CD4-positive, alpha-beta T cell (primary cell): ENCODE measurements around the gene ZNRF1. TPM values are rescaled to one million over a fixed set of nuclear protein-coding genes. Genes with fewer than 3 reads are reported as not detected.

Experiments used
- ATAC-seq: fragments of 200-7000 bp; cut with Tn5 transposase; one replicate; pipeline ENCODE4 v1.10.0; 2022; ENCODE audit warnings: mild to moderate bottlenecking; ENCODE audit not compliant: poor library complexity
- CTCF ChIA-PET: fragments of 350-600 bp; sonication (Branson Sonifier 250); formaldehyde crosslinking; loops from one replicate; lab custom pipeline; 2021; ENCODE audit warnings: antibody characterized with exemption, inconsistent platforms; lab: Charles Lee
- POLR2A ChIA-PET: fragments of 350-600 bp; sonication (Branson Sonifier 250); formaldehyde crosslinking; loops from one replicate; lab custom pipeline; 2021; ENCODE audit warnings: antibody characterized with exemption, inconsistent platforms; lab: Charles Lee
- DNase-seq, 14 experiments: peaks; one replicate each; pipeline ENCODE4 v3.0.0-alpha.2; 2013 to 2020; ENCODE audit warnings: mixed read lengths in 2 of 14
- H3K27ac ChIP-seq, 2 donors: one replicate each; pipeline versions ENCODE4 v1.5.1 to v1.7.0; 2013; ENCODE audit warnings: low read length in 2 of 2, low read depth in 1 of 2, mild to moderate bottlenecking in 1 of 2
- H3K27me3 ChIP-seq, 2 experiments: 1 replicate in 1 of 2; 2 replicates in 1 of 2; pipeline versions ENCODE4 v1.6.1 to v1.7.0; 2013; ENCODE audit warnings: low read length in 2 of 2, control low read depth in 1 of 2, mild to moderate bottlenecking in 1 of 2, moderate library complexity in 1 of 2; ENCODE audit not compliant: insufficient read depth in 2 of 2, control insufficient read depth in 1 of 2
- H3K36me3 ChIP-seq: one replicate; pipeline ENCODE4 v1.6.1; 2013; ENCODE audit warnings: low read length, control low read depth; ENCODE audit not compliant: insufficient read depth
- H3K4me1 ChIP-seq: one replicate; pipeline ENCODE4 v1.6.1; 2013; ENCODE audit warnings: low read length, control low read depth; ENCODE audit not compliant: insufficient read depth
- H3K4me3 ChIP-seq: one replicate; pipeline ENCODE4 v1.5.1; 2013; ENCODE audit warnings: mild to moderate bottlenecking, low read length, moderate library complexity
- H3K9me3 ChIP-seq, 2 experiments: 1 replicate in 1 of 2; 2 replicates in 1 of 2; pipeline versions ENCODE4 v1.6.1 to v1.7.0; 2013; ENCODE audit warnings: low read length in 2 of 2, mild to moderate bottlenecking in 2 of 2, control low read depth in 1 of 2, moderate library complexity in 1 of 2; ENCODE audit not compliant: control insufficient read depth in 1 of 2, insufficient read depth in 1 of 2
- H3K27ac Mint-ChIP-seq: one replicate; pipeline ENCODE4 v1.8.0; 2020; ENCODE audit warnings: mixed read lengths
- H3K27me3 Mint-ChIP-seq: one replicate; pipeline ENCODE4 v1.8.0; 2021; ENCODE audit warnings: mixed read lengths
- H3K36me3 Mint-ChIP-seq: one replicate; pipeline ENCODE4 v1.8.0; 2021; ENCODE audit warnings: low read depth, mixed read lengths
- H3K4me1 Mint-ChIP-seq: one replicate; pipeline ENCODE4 v1.8.0; 2021; ENCODE audit warnings: low read depth, mixed read lengths
- H3K4me3 Mint-ChIP-seq: one replicate; pipeline ENCODE4 v1.8.0; 2020; ENCODE audit warnings: mild to moderate bottlenecking, mixed read lengths
- H3K9me3 Mint-ChIP-seq: one replicate; pipeline ENCODE4 v1.8.0; 2020; ENCODE audit warnings: mixed read lengths
- intact Hi-C, 2 experiments: fragments of 100-400 bp; cut with DNase I in 1 of 2; cut with micrococcal nuclease in 1 of 2; formaldehyde crosslinking; loops; one replicate each; pipeline versions ENCODE4 v1.15.1 to v1.9.0; 2023 to 2025; cut with DNase I, micrococcal nuclease
- total RNA-seq, 174 experiments: library from RNA in 2 of 174; stranded (reverse) in 2 of 174; gene quantifications; one replicate each; pipeline ENCODE4 v1.2.3 and lab custom pipeline; 2021 to 2026
- TF ChIP-seq, protein P1 (sequence below): fragments of 200-600 bp; IDR thresholded peaks from one replicate; pipeline ENCODE4 v1.8.0; 2022; ENCODE audit warnings: antibody characterized with exemption, mild to moderate bottlenecking

ZNRF1 gene
- total RNA-seq, 2 experiments from 2014 or later: 2.8 to 4.0 TPM

DNA sequence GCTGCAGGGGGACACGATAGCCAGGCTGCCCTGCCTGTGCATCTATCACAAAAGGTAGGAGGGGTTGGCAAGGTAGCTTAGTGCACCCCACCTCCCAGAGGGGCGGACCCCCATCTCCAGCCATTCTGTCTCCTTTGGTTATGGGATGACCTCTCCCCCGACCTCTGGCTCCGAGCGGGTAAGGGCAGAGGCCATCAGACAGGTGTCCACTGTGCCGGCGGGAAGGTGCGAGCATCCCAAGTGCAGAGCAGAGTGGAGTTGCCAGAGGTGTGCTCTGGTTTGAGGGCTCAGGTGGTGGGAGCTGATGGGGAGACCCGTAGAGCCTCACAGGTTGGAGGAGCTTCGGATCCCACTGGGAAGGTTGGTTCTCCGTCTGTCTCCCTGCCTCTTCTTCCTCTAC, 106.0 kb downstream of the ZNRF1 start:
- Histone ChIP-seq H3K4me3 (no peak overlapping the region), H3K36me3 (no peaks in the 10 kb centered on the region), H3K9me3 (no peaks in the 10 kb centered on the region), H3K4me1 (peaks cover 62% of the 10 kb centered on the region), H3K27me3 (no peaks in the 10 kb centered on the region), H3K27ac (no peak overlapping the region)
- DNase-seq: no peak
- Mint-ChIP-seq H3K9me3 (no peaks in the 10 kb centered on the region), H3K36me3 (no peaks in the 10 kb centered on the region), H3K4me1 (peaks cover 68% of the 10 kb centered on the region), H3K27me3 (no peaks in the 10 kb centered on the region), H3K27ac (no peak overlapping the region), H3K4me3 (no peak overlapping the region)
- ChIA-PET POLR2A (no interaction called here), CTCF (interaction anchor here (1.3 kb wide), 1 partner anchor 107 kb away, joined by 4 read pairs; the partner anchor contains the start of gene ZNRF1)
- TF ChIP-seq, protein P1, sequence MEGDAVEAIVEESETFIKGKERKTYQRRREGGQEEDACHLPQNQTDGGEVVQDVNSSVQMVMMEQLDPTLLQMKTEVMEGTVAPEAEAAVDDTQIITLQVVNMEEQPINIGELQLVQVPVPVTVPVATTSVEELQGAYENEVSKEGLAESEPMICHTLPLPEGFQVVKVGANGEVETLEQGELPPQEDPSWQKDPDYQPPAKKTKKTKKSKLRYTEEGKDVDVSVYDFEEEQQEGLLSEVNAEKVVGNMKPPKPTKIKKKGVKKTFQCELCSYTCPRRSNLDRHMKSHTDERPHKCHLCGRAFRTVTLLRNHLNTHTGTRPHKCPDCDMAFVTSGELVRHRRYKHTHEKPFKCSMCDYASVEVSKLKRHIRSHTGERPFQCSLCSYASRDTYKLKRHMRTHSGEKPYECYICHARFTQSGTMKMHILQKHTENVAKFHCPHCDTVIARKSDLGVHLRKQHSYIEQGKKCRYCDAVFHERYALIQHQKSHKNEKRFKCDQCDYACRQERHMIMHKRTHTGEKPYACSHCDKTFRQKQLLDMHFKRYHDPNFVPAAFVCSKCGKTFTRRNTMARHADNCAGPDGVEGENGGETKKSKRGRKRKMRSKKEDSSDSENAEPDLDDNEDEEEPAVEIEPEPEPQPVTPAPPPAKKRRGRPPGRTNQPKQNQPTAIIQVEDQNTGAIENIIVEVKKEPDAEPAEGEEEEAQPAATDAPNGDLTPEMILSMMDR: no peak
- ATAC-seq: no peak
- intact Hi-C loops: loop anchor here in 1 of 2 experiments (5.0 kb wide), 1 partner anchor 33 kb away; no protein-coding TSS in a partner anchor

DNA sequence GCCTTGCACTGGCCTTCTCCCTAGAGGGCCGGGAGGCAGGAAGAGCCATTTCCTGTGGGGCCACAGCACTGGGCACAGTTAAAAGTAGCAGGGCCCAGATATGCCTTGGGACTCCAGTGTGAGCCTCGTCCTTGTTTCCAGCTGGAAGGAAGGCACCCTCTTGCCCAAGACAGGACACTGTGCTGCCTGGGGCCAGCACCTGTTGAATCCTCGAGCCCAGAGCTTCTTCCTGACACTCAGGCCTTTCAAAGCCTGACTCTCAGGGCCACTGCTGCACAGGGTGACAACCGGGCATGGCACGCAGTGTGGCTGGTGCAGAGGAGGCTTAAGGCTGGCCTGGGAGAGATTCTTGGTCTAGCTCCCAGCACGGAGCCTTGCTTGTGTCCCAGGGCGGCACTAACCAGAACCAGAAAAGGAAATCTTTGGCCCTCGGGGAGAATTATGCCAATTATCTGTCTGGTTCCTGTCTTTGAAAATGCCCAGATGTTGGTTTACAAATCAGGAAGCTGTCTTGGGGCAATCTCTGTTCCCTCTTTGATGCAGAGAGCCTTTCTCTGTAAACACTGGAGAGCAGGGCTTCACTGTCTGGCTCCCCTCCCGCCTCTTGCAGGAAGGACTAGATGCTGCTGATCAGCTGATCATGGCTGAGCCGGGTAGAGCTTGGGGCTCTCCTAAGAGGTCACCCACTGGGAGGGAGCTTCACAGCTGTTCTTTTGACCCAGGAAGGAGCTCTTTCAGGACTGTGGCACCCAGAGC, 106.7 kb downstream of the ZNRF1 start:
- H3K4me3 ChIP-seq: no peak overlapping the region
- H3K36me3 Mint-ChIP-seq: no peaks in the 10 kb centered on the region
- no peaks in the 10 kb centered on the region for H3K27me3 ChIP-seq
- peak in 2 of 14 experiments; percentile 45 to 49 for DNase-seq
- peaks cover 68% of the 10 kb centered on the region for H3K4me1 Mint-ChIP-seq
- H3K4me1 ChIP-seq: peaks cover 62% of the 10 kb centered on the region
- no peak for ATAC-seq
- H3K4me3 Mint-ChIP-seq: no peak overlapping the region
- no peak overlapping the region for H3K27ac ChIP-seq
- H3K9me3 ChIP-seq: no peaks in the 10 kb centered on the region
- peak overlapping the region; percentile 61 for H3K27ac Mint-ChIP-seq
- intact Hi-C loops: loop anchor here in 1 of 2 experiments (5.0 kb wide), 1 partner anchor 33 kb away; no protein-coding TSS in a partner anchor
- POLR2A ChIA-PET: interaction anchor here (0.9 to 1.3 kb wide), 2 partner anchors 30 to 31 kb away, joined by 3 to 4 read pairs; no protein-coding TSS in a partner anchor
- H3K36me3 ChIP-seq: no peaks in the 10 kb centered on the region
- TF ChIP-seq, protein P1: no peak
- H3K9me3 Mint-ChIP-seq: no peaks in the 10 kb centered on the region
- no peaks in the 10 kb centered on the region for H3K27me3 Mint-ChIP-seq
- CTCF ChIA-PET: interaction anchor here (1.3 kb wide), 1 partner anchor 107 kb away, joined by 4 read pairs; the partner anchor contains the start of gene ZNRF1

DNA sequence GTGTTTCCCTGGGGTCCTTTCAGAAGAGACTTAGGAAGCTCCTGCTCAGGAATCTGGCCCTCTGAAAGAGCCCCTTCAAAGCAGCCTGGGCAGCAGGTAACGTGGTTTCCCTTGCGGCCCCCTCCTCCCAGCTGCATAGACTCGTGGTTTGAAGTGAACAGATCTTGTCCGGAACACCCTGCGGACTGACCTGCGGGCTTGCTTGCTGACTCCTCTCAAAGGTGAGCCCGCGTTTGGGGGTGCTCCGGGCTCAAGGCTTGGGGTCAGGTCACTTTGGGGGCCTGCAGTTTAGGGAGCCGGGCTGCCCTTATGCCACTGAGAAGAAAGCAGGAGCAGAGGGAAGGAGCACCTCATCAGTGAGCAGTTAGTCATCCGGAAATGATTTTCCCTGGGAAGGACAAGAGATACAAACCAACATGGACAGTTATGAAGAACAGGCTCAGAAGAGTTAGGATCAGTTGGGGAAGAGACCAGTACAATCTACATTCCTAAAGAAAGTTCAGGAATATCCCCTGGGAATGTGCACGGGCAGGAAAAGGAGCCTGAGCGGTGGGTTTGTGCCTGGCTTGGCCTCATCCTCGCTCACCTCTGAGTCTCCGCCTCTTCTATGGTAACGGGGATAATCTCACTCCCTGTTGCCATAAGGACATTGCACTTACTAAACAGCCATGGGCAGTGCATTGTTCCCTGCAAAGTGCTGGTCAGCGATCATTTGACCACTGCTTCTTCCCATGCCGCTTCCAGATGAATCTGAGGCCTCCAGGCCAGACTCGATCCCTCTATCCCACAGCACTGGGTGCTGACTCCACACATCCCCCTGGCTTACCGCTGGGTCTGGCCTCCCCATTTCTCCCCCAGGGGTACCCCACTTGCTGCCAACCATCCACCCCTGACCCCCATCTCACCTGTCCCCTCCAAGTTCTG, 107.8 kb downstream of the ZNRF1 start:
- H3K36me3 ChIP-seq: no peaks in the 10 kb centered on the region
- Mint-ChIP-seq H3K9me3 (no peaks in the 10 kb centered on the region), H3K36me3 (no peaks in the 10 kb centered on the region), H3K27ac (peak overlapping the region; percentile 61), H3K4me1 (peaks cover 71% of the 10 kb centered on the region), H3K27me3 (no peaks in the 10 kb centered on the region), H3K4me3 (no peak overlapping the region)
- no peaks in the 10 kb centered on the region for H3K27me3 ChIP-seq
- H3K4me3 ChIP-seq: no peak overlapping the region
- DNase-seq: no peak
- no peak overlapping the region for H3K27ac ChIP-seq
- TF ChIP-seq, protein P1: no peak
- ChIA-PET CTCF (interaction anchor here (1.3 kb wide), 1 partner anchor 108 kb away, joined by 4 read pairs; the partner anchor contains the start of gene ZNRF1), POLR2A (interaction anchor here (0.9 to 1.3 kb wide), 2 partner anchors 31 to 32 kb away, joined by 3 to 4 read pairs; no protein-coding TSS in a partner anchor)
- intact Hi-C loops: loop anchor here in 1 of 2 experiments (5.0 kb wide), 1 partner anchor 34 kb away; no protein-coding TSS in a partner anchor
- no peak for ATAC-seq
- no peaks in the 10 kb centered on the region for H3K9me3 ChIP-seq
- peaks cover 69% of the 10 kb centered on the region for H3K4me1 ChIP-seq
